Hippocampal formation (tissue), 2 donors: ENCODE data around the gene P2RY2.

ENCODE experiments used
- DNase-seq, 2 donors: peaks; one replicate each; lab custom pipeline; 2025; lab: John Stamatoyannopoulos, UW

P2RY2 gene

DNA sequence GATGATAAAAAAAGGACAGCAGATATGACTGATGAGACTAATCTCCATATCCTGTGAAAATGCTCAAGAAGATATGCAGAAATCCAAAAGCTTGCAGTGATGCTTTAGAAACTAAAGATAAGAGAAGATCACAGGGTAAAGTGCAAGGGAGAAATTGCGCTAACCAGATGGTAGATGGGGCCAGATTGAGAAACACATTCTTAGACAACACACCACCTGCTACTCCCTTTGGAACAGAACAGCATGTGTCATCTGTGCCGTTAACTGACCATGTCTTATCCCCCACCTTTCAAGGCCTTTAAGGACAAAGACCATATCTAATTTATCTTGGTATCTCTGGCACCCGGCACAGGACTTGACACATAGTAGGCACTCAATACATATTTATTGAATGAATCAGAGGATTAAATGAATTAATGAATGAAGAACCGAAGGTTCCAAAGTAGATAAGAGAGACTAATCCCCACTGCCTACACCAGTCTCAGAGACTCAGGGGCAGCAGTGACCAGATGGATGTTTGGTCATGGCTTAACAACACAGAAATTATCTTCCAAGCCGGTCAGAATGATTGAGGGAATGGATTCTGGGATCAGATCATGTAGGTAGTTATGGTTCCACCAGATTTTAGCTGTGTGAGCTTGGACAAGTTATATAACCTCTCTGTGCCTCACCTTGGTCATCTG, 12.3 kb upstream of the P2RY2 start:
- no peak for DNase-seq

DNA sequence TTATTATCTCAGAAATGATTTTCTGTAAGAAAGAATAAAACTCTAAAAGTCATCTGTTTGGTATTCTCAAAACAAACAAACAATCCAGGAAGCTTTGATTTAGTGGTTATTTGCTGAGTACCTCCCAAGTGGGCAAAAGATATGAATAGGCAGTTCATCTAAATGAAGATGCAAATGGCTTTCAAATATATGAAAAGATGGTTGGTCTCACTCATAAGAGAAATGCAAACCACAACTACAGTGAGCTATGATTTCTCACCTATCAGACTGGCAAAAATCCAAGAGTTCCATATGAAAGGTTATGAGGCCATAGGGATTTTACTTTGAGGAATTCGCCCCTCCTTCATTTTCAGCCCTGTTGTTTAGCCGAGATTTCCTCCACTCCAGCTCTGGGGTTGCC, 11.3 kb upstream of the P2RY2 start:
- DNase-seq: no peak

DNA sequence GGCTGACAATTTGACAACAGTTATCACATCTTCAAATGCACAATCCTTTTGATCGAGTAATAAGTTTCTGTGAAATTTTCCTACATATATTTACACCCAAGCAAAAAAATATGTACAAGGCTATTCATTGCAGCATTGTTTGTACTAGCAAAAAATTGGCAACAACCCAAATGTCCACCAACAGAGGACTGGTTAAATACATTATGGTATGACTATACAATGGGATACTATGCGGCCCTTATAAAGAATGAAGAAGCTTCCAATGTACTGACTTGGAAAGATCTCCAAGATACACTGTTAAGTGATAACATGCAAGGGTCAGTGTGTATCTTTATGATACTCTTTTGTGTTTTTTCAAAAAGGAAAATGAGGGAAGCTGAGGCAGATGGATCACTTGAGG, 8.2 kb upstream of the P2RY2 start:
- DNase-seq: no peak

DNA sequence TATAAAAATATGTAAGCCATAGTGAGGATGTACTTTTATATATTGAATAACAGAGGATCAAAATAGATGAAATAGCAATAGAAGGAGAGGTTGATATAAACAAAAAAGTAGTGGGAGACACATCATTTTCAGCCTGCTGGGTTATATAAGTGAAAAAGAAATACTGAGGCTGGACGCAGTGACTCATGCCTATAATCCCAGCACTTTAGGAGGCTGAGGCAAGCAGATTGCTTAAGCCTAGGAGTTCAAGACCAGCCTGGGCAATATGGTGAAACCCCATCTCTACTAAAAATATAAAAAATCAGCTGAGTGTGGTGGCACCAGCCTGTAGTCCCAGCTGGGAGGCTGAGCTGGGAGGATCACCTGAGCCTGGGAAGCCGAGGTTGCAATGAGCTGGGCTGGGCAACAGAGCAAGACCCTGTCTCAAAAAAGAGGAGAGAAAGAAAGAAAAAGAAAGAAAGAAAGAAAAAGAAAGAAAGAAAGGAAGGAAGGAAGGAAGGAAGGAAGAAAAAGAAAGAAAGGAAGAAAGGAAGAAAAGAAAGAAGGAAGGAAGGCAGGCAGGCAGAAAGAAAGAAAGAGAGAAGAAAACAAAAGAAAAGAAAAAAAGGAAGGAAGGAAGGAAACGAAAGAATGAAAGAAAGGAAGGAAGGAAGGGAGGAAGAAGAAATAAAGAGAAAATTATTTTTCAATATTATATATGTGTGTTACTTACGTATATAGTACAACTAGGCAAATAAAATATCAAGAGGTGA, 7.0 kb upstream of the P2RY2 start:
- no peak for DNase-seq

DNA sequence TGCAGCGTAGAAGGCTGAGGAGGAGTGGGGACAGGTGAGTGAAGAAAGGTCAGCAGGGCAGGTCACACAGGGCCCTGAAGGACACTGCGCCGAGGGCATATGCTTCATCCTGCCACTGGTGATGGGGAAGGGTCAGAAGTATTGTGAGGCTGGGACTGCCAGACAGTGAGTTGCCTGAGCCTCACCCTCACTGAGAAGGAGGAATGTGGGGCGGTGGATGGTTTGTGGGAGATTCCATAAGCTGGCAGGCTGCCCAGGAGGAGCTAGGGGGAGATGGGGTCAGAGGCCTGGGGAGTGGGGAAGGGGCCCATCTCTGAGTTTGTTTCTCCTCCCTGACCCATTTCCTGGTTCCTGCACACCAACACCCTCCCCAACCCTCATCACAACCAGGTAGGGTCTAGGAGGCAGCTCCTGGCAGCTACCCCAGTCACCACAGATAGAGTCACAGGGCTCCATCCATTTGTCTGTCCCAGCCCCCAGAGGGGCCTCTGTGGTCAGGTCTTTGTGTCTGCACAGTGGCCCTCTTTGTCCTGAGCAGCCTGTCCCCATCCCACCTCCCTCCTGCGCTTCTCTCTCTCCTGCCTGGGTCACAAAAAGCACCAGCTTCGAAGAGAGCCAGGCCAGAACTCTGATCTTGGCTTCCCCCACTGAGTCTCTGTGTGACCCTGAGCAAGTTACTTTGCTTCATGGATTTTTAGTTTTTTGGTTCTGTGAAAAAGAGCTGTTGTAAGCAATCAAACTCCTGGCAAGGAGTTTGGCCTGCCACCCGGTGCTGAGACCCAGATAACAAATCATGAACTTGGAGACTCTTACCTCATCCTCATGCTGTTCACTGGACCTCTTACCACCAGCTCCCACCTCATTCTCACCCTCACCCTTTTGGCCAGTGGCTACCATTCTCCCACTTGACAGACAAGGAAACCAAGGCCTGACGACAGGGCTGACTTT, 4.6 kb upstream of the P2RY2 start:
- no peak for DNase-seq

DNA sequence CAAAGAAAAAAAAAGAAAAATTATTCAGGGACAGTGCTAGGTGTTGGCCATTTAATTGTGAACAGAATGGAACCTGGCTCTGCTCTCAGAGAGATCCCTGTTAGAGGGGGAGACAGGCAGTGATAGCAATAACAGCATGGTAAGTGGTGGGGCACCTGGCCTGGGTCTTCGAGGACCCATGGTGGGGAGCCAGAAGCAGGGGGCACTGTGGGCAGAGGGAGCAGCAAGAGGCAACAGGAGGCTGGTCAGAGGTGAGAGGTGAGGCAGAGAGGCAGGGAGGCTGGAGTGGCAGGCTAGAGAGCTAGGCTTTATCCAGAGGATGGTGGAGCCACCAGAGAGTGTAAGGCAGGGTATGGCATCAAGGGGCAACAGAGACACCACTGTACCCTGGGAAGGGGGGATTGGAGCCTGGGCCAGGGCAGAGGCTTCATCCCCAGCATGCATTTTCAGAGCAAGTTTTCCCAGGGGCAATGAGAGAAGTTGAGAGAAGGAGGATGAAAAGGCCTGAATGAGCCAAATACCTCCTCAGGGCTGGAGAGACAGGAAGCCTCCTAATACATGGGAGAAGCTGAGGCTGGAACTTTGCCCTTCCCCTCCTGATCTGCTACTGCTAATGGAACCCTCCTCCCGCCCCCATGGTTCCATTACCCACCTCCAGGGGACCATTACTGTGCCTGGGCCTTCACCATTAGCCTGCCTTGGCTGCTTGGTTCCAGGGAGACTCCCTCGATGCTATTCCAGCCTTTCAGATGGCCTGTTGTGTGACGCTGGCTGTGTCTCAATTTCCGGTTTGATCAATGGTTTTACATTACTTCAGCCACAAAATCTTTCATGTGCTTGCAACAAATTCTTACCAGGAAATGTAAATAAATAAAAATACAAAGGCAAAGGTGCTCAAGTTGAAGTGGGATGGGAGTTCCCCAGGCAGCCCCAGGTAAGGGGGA, 2.6 kb upstream of the P2RY2 start:
- no peak for DNase-seq

DNA sequence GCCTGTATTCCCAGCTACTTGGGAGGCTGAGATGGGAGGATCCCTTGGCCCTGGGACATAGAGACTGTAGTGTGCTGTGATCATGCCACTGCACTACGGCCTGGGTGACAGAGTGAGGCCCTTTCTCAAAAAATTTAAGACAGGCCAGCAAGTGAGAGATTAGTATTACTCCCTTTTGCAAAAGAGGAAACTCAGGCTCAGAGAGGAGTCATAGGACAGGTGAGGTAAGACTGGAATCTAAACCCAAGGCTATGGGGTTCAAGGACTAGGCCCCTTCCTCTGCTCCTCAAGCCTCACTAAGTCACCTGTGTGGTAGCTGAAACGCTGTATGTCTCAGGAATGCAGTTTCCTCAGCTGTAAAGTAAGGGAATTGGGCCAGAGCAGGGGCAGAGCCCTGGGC, 1.6 kb upstream of the P2RY2 start:
- DNase-seq: no peak

DNA sequence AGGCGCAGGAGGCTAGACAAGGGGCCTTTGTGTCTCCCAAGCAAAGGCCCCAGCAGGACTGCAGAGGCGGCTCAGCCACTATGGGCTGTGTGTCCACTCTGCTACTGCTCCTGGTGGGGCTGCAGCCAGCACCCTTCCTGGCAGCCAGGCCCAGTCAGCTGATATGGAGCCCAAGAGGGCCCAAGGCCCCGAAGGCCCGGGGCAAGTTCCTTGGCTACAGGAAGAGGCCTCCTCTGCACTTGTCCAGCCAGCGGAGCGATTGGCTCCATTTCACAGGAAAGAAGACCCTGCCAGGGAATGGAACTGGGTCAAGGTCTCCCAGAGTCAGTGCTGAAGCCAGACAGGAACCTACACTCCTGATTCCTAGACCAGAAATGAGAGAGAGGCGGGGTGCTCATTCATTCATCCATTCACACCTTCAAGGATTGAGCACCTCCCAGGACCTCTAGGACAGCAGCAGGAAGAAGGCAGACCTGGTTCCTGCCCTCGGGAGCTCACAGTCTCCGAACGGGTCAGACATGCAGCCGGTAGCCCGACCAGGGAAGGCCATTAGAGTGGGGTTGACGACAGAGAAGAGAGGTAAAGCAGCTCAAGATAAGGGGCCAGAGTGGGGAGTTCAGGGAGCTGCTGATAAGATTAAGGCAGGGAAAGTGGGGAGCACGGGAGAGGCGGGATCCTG, 811 bp upstream of the P2RY2 start:
- DNase-seq: peak in 1 of 2 donors; percentile 28

DNA sequence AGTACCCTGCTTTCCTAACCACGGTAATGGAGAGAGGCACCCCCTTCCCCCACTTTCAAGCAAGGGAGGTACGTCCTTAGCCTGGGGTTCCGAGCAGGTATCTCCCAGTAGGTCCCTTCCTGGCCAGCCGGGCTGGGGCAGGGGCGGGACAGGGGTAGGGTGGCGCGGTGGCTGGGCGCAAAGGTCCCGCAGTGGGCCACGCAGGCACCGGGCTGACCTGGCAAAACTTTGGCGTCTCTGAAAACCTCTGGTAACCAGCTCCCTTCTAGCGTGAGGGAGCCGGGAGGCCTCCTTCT, 323 bp upstream of the P2RY2 start:
- DNase-seq: no peak

DNA sequence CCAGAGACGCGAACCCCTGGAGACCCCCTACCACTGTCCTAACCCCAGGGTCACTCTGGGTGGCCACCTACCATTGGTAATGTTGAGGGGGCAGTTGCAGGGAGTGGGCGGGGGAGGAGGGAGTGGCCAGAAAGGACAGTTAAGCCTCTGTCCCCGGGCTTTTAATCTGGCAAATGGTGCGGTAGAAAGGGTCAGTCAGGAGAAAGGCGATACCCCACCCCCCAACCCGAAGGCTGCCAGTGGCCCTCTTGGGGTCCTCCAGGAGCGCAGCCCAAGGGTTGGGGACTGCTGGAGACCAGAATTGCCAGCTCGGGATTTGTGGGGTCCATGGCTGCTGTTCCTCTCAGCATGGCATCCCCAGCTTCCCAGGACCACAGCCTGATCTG, 742 bp downstream of the P2RY2 start:
- DNase-seq: no peak

DNA sequence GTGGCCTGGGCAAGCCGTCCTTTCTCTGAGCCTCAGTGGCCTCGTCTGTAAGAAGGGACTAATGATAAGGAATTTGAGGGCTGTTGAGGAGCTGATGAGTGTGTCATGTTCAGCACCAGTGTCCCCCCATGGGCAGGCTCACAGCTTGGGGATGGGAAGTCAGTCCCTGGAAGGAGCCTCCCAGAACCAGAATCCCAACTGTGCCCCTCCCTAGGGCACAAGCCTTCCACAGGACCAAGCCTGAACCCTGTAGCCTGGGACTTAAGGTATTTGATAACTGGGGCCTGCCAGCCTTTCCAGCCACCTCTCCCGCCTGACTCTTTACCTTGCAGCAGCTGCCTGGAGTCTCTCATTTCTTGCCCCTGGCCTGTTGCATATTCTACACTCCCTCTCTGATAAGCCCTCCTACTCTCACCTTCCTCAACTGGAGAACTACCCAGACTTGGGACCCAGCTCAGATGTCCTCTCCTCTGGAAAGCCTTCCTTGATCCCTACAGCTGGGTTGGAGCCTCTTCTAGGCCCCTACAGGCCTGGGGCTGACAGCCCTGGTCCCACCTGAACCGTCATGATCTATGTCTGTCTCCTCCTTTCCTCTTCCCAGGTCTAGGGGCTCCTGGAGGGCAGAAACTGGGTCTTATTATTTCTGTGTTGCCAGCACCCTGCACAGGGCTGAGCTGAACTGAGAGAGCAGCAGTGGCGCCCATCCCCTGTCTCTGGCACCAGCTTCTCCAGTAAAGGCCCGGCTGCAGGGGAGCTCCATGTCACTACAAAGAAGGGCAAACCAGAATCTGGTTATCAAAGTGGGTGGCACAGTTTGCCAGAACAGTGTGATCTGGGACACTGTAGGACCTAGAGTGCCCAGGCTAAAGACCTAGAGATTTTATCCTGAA, 1.6 kb downstream of the P2RY2 start:
- DNase-seq: no peak

DNA sequence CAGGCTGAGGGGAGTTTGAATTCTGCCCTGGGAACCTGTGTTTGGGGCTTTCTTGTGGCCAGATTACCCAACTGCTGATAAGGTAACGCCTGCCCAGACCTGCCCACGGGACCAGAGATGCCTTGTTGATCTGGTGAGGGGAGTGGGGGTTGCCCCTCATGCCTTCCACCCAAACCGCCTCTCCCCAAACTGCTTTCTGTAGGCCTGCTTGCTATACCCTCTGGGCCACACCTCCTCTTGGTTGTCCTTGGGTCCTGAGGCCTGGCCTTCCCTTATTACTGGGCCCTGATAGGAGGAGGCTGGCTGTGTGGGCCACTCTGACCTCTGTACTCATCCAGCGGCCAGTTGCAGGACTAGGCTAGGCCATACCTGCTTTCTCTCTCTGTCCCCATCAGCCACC, 3.4 kb downstream of the P2RY2 start:
- no peak for DNase-seq

DNA sequence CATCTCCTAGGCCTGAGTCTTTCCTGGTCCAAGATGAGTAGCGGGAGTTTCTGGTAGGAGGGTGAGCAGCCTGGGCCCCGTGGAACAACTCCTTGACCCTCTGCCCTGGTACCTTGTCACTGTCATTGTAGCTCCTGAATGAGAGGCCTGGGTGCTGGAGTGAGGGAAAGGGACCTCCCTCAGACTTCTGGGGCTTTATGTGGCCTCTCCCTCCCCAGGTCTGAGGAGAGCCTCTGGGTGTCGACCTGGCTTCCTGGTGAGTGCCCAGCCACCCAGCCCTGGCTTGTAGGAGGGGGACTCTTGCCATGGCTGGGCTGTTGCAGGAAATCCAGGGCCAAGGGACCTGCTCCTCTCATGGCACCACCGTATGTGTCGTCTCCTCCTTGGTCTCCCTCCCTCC, 3.9 kb downstream of the P2RY2 start:
- DNase-seq: no peak

DNA sequence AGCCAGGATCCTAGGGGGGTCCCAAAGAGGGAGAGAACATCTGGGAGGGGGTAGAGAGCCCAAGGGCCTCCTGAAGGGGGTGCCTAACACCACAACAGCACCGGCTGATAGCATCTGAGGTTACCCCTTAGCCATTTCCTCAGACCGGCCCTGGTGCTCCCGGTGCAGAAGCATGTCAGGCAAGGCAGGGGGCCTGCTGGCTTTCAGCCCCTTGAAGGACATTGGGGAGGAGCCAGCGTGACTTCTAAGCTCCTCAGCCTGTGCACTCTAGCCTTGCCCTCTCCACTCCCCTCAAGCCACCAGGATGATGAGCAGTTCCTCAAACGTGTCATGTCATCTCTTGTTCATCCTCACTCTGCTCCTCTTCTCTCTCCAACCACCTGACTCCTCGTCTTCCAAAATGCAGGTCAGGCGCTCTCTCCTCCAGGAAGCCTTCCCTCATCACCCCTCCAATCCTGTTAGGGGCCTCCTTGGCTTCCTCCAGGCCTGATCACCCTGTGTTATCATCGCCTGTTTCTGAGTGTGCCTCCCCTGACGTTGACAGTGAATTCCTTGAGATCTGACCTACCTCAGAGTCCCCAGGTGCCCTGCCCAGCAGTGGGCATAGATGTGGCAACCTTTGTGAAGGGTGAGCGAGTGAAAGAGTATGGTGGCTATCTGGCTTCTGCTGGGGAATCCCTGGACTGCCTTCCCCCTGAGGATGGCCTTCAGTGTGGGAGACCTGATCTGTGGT, 6.1 kb downstream of the P2RY2 start:
- DNase-seq: no peak

DNA sequence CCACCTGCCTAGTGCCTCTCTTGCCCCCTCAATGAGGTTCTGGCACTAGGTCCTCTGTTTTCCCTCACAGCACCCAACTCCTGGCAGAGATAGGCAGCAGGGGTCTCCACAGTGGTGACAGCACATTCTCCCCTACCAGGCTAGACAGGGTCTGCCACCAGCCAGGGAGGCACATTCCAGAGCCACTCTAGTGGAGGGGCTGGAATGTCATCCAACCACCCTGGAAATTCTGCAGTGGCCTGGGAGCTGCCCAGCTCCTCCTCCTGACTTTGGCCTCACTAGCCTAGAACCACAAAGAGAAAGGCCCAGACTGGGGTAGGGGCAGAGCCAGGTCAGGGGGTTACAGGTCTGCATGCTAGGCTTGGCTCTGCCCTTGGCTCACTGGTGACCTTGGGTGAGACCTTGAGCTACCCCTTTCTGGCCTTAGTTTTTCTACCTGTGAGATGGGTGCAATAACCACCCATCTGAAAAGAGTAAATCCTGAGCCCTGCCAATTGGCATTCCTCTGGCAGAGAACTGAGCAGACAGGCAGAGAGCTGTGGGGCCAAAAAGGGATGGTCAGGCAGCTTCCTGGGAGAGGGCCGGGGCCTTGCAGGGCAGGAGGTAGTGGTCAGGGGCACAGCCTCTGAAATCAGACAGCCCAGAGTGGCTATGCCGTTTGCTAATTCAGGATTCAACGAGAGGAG, 7.1 kb downstream of the P2RY2 start:
- DNase-seq: no peak

DNA sequence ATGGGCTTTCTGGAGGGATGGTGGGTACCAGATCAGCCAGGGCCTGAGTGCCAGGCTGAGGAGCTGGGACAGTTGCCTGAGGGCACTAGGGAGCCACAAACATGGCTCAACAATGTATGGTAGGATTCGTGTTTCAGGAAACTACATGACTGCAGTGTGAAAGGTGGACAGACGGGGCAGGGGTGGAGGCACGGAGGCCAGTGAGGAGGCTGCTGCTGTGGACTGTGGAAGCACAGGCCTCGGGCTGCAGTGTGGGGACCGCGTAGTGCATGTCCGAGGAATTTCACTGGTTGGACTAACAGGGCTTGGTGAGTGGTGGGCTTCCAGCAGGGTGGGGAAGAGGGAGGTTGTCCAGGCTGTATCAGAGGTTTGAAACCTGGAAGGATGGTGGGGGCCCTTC, 7.8 kb downstream of the P2RY2 start:
- DNase-seq: no peak

DNA sequence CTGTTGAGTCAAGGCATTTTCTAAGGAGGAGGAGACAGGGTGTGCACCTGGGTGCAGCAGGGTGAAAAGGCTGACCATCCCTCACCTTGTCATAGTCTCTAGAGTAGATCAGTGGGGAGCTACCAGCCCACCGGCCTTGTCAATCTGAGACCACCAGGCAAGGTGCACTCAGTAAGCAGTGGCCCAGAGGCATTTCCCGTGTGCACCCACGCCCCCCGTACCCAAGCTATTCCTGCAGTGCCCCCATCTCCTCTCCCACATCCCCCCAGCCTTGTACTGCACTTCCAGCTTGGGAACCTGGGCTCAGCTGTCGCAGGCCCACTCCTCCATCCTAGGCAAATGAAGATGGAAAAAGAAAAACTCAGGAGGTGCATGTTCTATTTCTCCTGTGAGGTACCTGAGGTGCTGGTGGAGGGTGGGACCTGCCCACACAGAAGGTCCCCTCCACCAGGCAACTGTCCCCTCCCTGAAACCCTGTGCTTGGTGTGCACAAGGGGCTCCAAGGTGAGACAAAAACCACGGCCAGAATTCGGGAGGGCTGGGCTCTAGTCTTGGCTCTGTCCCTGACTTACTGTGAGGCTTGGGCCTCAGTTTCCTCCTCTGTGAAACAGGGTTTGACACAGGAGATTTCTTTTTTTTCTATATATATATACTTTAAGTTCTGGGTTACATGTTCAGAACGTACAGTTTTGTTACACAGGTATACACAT, 8.4 kb downstream of the P2RY2 start:
- DNase-seq: no peak

DNA sequence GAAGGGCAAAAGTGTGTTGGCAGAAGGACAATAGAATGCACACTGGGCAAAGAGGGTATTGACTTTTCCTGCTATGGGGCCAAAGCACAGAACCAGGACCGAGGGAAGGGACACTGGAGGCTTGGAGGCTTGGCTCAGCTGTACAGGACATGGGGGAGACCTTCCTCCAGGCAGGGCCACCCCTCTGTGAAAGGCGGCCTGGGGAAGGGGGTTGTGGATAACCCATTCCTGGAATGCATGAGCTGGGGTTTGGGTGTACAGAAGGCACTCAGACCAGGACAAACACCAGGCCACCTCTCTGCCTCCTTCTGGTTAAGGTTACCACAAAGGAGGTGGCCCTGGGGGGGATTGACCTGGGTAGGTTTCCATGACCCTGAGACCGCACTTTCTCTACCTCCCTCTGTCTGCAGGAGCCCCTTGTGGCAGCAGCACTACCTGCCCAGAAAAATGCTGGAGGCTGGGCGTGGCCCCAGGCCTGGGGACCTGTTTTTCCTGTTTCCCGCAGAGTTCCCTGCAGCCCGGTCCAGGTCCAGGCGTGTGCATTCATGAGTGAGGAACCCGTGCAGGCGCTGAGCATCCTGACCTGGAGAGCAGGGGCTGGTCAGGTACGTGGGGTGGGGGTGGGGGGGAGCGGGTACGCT, 9.6 kb downstream of the P2RY2 start:
- no peak for DNase-seq
